ENCODE results near the gene KCNH2.

DNA sequence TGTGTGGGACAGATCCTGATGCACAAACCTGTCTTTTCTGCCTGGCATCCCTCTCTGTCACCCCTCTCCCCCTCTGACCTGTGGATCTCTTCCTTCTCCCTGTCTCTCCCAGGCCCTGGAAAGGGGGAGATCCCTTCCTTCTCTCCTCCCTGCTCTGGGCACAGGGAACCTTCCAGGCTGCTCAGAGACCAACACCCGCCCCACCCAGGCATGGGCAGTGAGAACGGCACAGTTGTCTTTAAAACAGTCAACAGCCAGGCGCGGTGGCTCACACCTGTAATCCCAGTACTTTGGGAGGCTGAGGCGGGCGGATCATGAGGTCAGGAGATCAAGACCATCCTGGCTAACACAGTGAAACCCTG is 34.7 kb downstream of the KCNH2 start:
- TF ChIP-seq, protein P1, sequence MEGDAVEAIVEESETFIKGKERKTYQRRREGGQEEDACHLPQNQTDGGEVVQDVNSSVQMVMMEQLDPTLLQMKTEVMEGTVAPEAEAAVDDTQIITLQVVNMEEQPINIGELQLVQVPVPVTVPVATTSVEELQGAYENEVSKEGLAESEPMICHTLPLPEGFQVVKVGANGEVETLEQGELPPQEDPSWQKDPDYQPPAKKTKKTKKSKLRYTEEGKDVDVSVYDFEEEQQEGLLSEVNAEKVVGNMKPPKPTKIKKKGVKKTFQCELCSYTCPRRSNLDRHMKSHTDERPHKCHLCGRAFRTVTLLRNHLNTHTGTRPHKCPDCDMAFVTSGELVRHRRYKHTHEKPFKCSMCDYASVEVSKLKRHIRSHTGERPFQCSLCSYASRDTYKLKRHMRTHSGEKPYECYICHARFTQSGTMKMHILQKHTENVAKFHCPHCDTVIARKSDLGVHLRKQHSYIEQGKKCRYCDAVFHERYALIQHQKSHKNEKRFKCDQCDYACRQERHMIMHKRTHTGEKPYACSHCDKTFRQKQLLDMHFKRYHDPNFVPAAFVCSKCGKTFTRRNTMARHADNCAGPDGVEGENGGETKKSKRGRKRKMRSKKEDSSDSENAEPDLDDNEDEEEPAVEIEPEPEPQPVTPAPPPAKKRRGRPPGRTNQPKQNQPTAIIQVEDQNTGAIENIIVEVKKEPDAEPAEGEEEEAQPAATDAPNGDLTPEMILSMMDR (IDR thresholded peaks at IDR 0.05) = no peak
- no peak for TF ChIP-seq POLR2A (IDR thresholded peaks at IDR 0.05)

Measured in lower leg skin (tissue), 3 donors.